ENCODE results near the gene PRPF40B.

The PRPF40B gene

DNA sequence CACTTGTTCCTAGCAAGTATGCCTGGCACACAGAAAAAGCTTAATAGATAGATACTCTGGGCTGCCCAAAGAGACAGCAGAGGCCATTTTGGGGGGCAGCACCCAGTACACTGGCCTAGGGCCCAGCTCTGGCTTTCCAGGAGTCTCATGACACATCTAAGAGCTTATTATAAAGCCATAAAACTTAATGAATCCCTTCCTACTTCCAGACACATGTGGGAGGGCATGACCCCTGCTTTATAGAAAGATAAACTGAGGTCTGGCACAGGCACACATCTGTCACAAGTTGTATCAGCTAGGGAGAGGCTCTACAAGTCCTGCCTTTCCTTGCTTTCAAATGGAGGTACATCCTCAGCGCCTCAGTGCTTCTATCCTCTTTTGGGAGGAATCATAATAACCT lies 56.7 kb downstream of the PRPF40B start:
- in situ Hi-C loops (cut with MboI; ENCODE audit: low sequenced_read_pairs): no loop called here

DNA sequence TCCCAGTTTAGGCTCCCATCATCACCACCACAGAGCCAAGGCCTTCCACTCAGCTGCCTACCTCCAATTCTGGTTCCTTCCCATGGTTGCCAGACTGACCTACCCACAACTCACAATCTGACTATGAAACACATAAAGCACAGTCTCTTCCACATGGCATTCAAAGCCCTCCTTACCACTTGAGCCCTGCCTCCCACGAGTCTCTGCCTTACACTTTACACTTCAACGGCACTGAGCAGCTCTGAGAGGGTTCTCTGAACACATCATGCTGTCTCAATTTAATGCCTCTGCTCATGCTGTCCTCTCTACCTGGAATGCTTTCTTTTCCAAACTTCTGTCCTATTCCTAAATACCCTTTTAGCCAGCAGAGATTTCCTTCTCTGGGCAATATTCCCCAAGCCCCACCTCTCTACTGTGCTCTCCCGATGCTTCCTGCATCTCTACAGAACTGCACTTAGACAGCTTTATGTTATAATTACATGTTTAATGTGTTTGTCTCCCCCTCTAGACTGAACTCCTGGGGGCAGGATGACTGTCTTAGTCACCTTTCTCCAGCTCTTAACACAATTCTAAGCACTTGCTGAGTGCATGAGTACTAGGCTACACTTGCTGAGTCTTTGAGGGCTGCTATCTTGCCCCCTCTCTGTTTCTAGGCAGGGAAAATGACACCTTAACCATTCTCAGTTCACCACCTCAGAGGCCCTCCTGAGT lies 60.4 kb downstream of the PRPF40B start:
- in situ Hi-C loops (cut with MboI; ENCODE audit: low sequenced_read_pairs): no loop called here

DNA sequence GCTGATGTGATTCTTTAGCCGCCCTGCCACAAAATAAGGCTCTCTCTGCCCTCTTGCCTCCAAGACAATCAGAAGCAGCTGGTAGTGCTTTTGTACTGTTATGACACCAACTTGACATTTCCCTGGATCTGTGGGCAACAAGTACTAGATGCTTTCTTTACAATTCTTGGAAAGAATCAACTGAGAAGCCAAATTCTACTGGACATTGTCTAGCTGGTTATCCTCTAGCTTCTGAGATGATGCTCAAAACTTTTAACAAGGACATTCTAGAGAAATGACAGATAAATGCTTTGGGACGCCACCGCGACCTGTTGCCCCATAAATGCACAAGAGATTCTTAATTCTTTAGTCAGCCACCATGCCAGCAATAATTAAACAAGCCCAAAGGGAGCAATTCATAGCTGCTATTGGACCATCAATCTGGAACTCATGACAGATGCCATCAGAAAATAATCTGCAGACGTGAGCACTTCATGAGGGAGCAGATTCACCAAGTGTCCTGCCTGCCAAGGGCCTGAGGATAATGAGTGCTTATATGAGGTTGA lies 61.0 kb downstream of the PRPF40B start:
- in situ Hi-C loops (cut with MboI; ENCODE audit: low sequenced_read_pairs): no loop called here

DNA sequence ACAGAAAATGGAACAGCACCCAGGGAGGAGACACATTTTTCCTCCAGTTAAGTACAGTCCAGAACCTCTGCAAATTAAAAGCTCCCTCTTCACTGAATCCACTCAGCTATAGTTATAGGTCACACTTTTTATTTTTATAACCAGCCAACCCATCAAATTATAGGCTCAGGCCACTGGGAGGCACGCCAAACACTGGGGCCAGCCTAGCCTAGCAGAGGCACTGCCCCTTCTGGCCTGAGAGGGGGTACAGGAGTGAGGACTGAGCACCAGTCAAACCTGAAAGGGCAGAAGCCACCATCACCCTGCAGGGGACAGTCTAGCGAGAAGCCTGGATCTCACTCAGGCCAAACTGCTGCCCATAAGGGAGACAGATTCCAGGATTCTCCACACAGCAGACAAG lies 64.6 kb downstream of the PRPF40B start:
- in situ Hi-C loops (cut with MboI; ENCODE audit: low sequenced_read_pairs): no loop called here

DNA sequence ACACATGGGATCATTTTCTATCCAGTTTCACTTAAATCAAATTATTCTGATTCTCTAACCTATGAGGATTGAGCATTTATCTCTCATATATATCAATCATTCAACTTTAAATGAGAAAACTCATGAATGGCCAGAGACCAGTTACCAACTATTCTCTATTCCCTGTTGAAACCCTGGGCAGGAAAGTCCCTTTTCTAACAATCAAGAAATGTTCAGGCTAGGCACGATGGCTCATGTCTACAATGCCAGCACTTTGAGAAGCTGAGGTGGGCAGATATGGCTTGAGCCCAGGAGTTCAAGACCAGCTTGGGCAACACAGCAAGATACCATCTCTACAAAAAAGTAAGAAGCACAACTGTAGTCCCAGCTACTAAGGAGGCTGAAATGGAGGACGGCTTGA lies 65.9 kb downstream of the PRPF40B start:
- in situ Hi-C loops (cut with MboI; ENCODE audit: low sequenced_read_pairs): no loop called here

DNA sequence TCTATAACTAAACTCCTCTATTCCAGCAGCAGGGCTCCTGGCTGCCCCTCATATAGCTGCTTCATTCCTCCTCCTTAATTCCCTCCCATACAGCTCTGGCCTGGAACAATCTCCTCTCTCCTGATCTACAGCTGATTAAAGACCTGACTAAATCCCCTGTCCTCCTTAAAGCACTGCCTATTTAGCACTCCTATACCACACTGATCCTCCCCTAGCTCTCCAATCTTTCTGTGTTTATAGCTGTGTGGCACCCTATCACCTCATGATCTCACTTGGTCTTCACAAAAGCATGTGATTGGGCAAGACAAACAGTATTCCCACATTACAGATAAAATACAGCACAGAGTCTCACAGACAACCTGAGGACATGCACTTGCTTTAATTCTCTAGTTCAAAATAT lies 66.4 kb downstream of the PRPF40B start:
- in situ Hi-C loops (cut with MboI; ENCODE audit: low sequenced_read_pairs): no loop called here

DNA sequence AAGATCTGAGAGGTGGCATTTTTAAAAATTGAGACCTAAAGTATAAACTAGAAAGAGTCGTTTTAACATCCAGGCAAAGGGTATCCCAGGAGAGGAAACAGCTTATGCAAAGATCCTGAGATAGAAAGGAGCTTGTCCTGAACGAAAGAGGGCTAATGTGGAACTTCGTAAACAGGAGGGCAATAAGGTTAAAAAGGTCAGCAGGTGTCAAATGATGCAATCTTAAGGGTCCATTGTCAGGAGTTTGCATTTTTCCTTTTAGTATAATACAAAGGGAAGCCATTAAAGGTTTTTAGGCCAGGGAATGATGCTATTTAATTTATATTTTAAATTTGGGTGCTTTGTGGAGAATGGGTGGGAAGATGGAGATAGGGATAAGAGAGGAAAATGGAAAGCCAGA lies 69.5 kb downstream of the PRPF40B start:
- in situ Hi-C loops (cut with MboI; ENCODE audit: low sequenced_read_pairs): no loop called here

DNA sequence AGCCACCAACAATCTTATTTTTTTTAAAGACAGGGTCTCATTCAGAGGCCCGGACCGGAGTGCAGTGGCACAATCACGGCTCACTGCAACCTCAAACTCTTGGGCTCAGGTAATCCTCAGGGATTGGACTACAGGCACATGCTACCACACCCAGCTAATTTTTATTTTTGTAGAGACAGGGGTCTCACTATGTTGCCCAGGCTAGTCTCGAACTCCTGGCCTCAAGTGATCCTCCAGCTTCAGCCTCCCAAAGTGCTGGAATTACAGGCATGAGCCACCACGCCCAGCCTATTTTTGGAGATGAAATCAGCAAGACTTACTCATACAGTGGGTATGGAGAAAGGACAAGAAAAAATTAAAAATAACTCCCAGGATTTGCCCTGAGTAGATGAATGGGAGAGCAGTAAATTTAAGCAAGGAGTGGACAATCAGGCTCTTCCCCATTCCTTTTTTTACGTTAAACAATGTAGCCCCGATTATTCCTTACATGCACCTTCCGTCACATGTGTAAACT lies 70.6 kb downstream of the PRPF40B start:
- in situ Hi-C loops (cut with MboI; ENCODE audit: low sequenced_read_pairs): no loop called here
